Measurements from ENCODE around the gene ZNF678. TPM values are rescaled to one million over a fixed set of nuclear protein-coding genes. Genes with fewer than 3 reads are reported as not detected.
"Not testable (repeated sequence)": the region's sequence is repeated elsewhere in the genome, so short reads cannot be mapped to it uniquely, and the experiment has no call there.

The ZNF678 gene
- polyA plus RNA-seq, 4 donors, result 0.89 to 6.9 (median 2.2) TPM

GRCh38 chr1:227547310-227548118 lies 15.8 kb upstream of the ZNF678 start:
- no peak for DNase-seq
- no peak for FAIRE-seq
- 61 to 64% (median 63%) methylated on average over 7 to 8 of the region's 8 CpGs for WGBS, 3 donors

GRCh38 chr1:227548119-227548397 lies 15.3 kb upstream of the ZNF678 start:
- peaks cover 0 to 4% of the 10 kb centered on the region in 2 donors for H3K9me3 ChIP-seq (ENCODE audit: control insufficient read depth in 2 of 2, insufficient read depth in 1 of 2, low read depth in 1 of 2, low read length in 1 of 2)
- peaks cover 0 to 2% (median 0%) of the 10 kb centered on the region in 3 donors for H3K4me1 ChIP-seq (ENCODE audit: control insufficient read depth in 3 of 3, insufficient read depth in 2 of 3, low read depth in 1 of 3, low read length in 2 of 3)
- no peak for FAIRE-seq
- H3K27me3 ChIP-seq (ENCODE audit: control insufficient read depth in 3 of 3, insufficient read depth in 3 of 3, low read length in 3 of 3), result no peaks in the 10 kb centered on the region
- DNase-seq, result no peak
- no peak overlapping the region for H3K27ac ChIP-seq (ENCODE audit: low read depth in 1 of 3, low read length in 2 of 3)
- no peaks in the 10 kb centered on the region for H3K36me3 ChIP-seq (ENCODE audit: control insufficient read depth in 3 of 3, insufficient read depth in 2 of 3, low read depth in 1 of 3, low read length in 3 of 3)
- H3K4me3 ChIP-seq (ENCODE audit: low read depth in 1 of 3, low read length in 3 of 3), result no peak overlapping the region

More at GRCh38 chr1:227547310-227548118, 15.8 kb upstream of the ZNF678 start:
- H3K4me1 ChIP-seq (ENCODE audit: control insufficient read depth in 3 of 3, insufficient read depth in 2 of 3, low read depth in 1 of 3, low read length in 2 of 3), result peaks cover 0 to 6% (median 0%) of the 10 kb centered on the region in 3 donors
- no peaks in the 10 kb centered on the region for H3K27me3 ChIP-seq (ENCODE audit: control insufficient read depth in 3 of 3, insufficient read depth in 3 of 3, low read length in 3 of 3)
- no peak overlapping the region for H3K4me3 ChIP-seq (ENCODE audit: low read depth in 1 of 3, low read length in 3 of 3)
- H3K27ac ChIP-seq (ENCODE audit: low read depth in 1 of 3, low read length in 2 of 3), result no peak overlapping the region
- peaks cover 0 to 4% of the 10 kb centered on the region in 2 donors for H3K9me3 ChIP-seq (ENCODE audit: control insufficient read depth in 2 of 2, insufficient read depth in 1 of 2, low read depth in 1 of 2, low read length in 1 of 2)
- H3K36me3 ChIP-seq (ENCODE audit: control insufficient read depth in 3 of 3, insufficient read depth in 2 of 3, low read depth in 1 of 3, low read length in 3 of 3), result no peaks in the 10 kb centered on the region

GRCh38 chr1:227548448-227548847 lies 14.9 kb upstream of the ZNF678 start:
- no peaks in the 10 kb centered on the region for H3K36me3 ChIP-seq (ENCODE audit: control insufficient read depth in 3 of 3, insufficient read depth in 2 of 3, low read depth in 1 of 3, low read length in 3 of 3)
- H3K9me3 ChIP-seq (ENCODE audit: control insufficient read depth in 2 of 2, insufficient read depth in 1 of 2, low read depth in 1 of 2, low read length in 1 of 2), result peaks cover 0 to 4% of the 10 kb centered on the region in 2 donors
- no peak overlapping the region for H3K27ac ChIP-seq (ENCODE audit: low read depth in 1 of 3, low read length in 2 of 3)
- WGBS, 3 donors, result 42 to 61% (median 51%) methylated on average over 3 of the region's 3 CpGs
- H3K4me1 ChIP-seq (ENCODE audit: control insufficient read depth in 3 of 3, insufficient read depth in 2 of 3, low read depth in 1 of 3, low read length in 2 of 3), result no peaks in the 10 kb centered on the region
- no peak for DNase-seq
- no peak overlapping the region for H3K4me3 ChIP-seq (ENCODE audit: low read depth in 1 of 3, low read length in 3 of 3)
- no peak for FAIRE-seq
- H3K27me3 ChIP-seq (ENCODE audit: control insufficient read depth in 3 of 3, insufficient read depth in 3 of 3, low read length in 3 of 3), result no peaks in the 10 kb centered on the region

- WGBS, 3 donors, result 81 to 92% (median 92%) methylated on average over 2 of the region's 2 CpGs
- H3K27ac ChIP-seq (ENCODE audit: low read depth in 1 of 3, low read length in 2 of 3), result no peak overlapping the region
- no peaks in the 10 kb centered on the region for H3K27me3 ChIP-seq (ENCODE audit: control insufficient read depth in 3 of 3, insufficient read depth in 3 of 3, low read length in 3 of 3)
- H3K9me3 ChIP-seq (ENCODE audit: control insufficient read depth in 2 of 2, insufficient read depth in 1 of 2, low read depth in 1 of 2, low read length in 1 of 2), result peaks cover 0 to 4% of the 10 kb centered on the region in 2 donors
- no peak overlapping the region for H3K4me3 ChIP-seq (ENCODE audit: low read depth in 1 of 3, low read length in 3 of 3)
- H3K36me3 ChIP-seq (ENCODE audit: control insufficient read depth in 3 of 3, insufficient read depth in 2 of 3, low read depth in 1 of 3, low read length in 3 of 3), result no peaks in the 10 kb centered on the region
- FAIRE-seq (no peak), DNase-seq (no peak)
- no peaks in the 10 kb centered on the region for H3K4me1 ChIP-seq (ENCODE audit: control insufficient read depth in 3 of 3, insufficient read depth in 2 of 3, low read depth in 1 of 3, low read length in 2 of 3)
These were observed 13.5 kb upstream of the ZNF678 start for GRCh38 chr1:227549892-227550291.

GRCh38 chr1:227551881-227552280 lies 11.5 kb upstream of the ZNF678 start:
- H3K4me1 ChIP-seq (ENCODE audit: control insufficient read depth in 3 of 3, insufficient read depth in 2 of 3, low read depth in 1 of 3, low read length in 2 of 3); H3K27ac ChIP-seq (ENCODE audit: low read depth in 1 of 3, low read length in 2 of 3); H3K36me3 ChIP-seq (ENCODE audit: control insufficient read depth in 3 of 3, insufficient read depth in 2 of 3, low read depth in 1 of 3, low read length in 3 of 3); H3K4me3 ChIP-seq (ENCODE audit: low read depth in 1 of 3, low read length in 3 of 3); H3K27me3 ChIP-seq (ENCODE audit: control insufficient read depth in 3 of 3, insufficient read depth in 3 of 3, low read length in 3 of 3); DNase-seq; FAIRE-seq; H3K9me3 ChIP-seq (ENCODE audit: control insufficient read depth in 2 of 2, insufficient read depth in 1 of 2, low read depth in 1 of 2, low read length in 1 of 2): not testable (repeated sequence)
- WGBS, 3 donors, result 90 to 95% (median 94%) methylated on average over 1 of the region's 1 CpG

- no peak overlapping the region for H3K27ac ChIP-seq (ENCODE audit: low read depth in 1 of 3, low read length in 2 of 3)
- peaks cover 5 to 33% (median 14%) of the 10 kb centered on the region in 3 donors for H3K27me3 ChIP-seq (ENCODE audit: control insufficient read depth in 3 of 3, insufficient read depth in 3 of 3, low read length in 3 of 3)
- DNase-seq (no peak), FAIRE-seq (no peak)
- WGBS, 3 donors, result 87 to 91% (median 88%) methylated on average over 7 of the region's 7 CpGs
- no peaks in the 10 kb centered on the region for H3K36me3 ChIP-seq (ENCODE audit: control insufficient read depth in 3 of 3, insufficient read depth in 2 of 3, low read depth in 1 of 3, low read length in 3 of 3)
- peaks cover 0 to 11% of the 10 kb centered on the region in 2 donors for H3K9me3 ChIP-seq (ENCODE audit: control insufficient read depth in 2 of 2, insufficient read depth in 1 of 2, low read depth in 1 of 2, low read length in 1 of 2)
- peaks cover 0 to 3% (median 0%) of the 10 kb centered on the region in 3 donors for H3K4me1 ChIP-seq (ENCODE audit: control insufficient read depth in 3 of 3, insufficient read depth in 2 of 3, low read depth in 1 of 3, low read length in 2 of 3)
- no peak overlapping the region for H3K4me3 ChIP-seq (ENCODE audit: low read depth in 1 of 3, low read length in 3 of 3)
These were observed 7.1 kb upstream of the ZNF678 start for GRCh38 chr1:227556288-227556687.

- peaks cover 5 to 45% (median 14%) of the 10 kb centered on the region in 3 donors for H3K27me3 ChIP-seq (ENCODE audit: control insufficient read depth in 3 of 3, insufficient read depth in 3 of 3, low read length in 3 of 3)
- DNase-seq (no peak), FAIRE-seq (no peak)
- H3K4me1 ChIP-seq (ENCODE audit: control insufficient read depth in 3 of 3, insufficient read depth in 2 of 3, low read depth in 1 of 3, low read length in 2 of 3), result peaks cover 0 to 3% (median 0%) of the 10 kb centered on the region in 3 donors
- H3K27ac ChIP-seq (ENCODE audit: low read depth in 1 of 3, low read length in 2 of 3), result no peak overlapping the region
- 56 to 77% (median 71%) methylated on average over 29 of the region's 29 CpGs for WGBS, 3 donors
- H3K36me3 ChIP-seq (ENCODE audit: control insufficient read depth in 3 of 3, insufficient read depth in 2 of 3, low read depth in 1 of 3, low read length in 3 of 3), result no peaks in the 10 kb centered on the region
- no peak overlapping the region for H3K4me3 ChIP-seq (ENCODE audit: low read depth in 1 of 3, low read length in 3 of 3)
- peaks cover 2 to 11% of the 10 kb centered on the region in 2 donors for H3K9me3 ChIP-seq (ENCODE audit: control insufficient read depth in 2 of 2, insufficient read depth in 1 of 2, low read depth in 1 of 2, low read length in 1 of 2)
These were observed 5.2 kb upstream of the ZNF678 start for GRCh38 chr1:227557962-227558725.

- 56 to 71% (median 69%) methylated on average over 20 of the region's 20 CpGs for WGBS, 3 donors
- H3K27ac ChIP-seq (ENCODE audit: low read depth in 1 of 3, low read length in 2 of 3), result no peak overlapping the region
- H3K36me3 ChIP-seq (ENCODE audit: control insufficient read depth in 3 of 3, insufficient read depth in 2 of 3, low read depth in 1 of 3, low read length in 3 of 3), result no peaks in the 10 kb centered on the region
- H3K9me3 ChIP-seq (ENCODE audit: control insufficient read depth in 2 of 2, insufficient read depth in 1 of 2, low read depth in 1 of 2, low read length in 1 of 2), result peaks cover 2 to 11% of the 10 kb centered on the region in 2 donors
- FAIRE-seq (no peak), DNase-seq (no peak)
- H3K4me3 ChIP-seq (ENCODE audit: low read depth in 1 of 3, low read length in 3 of 3), result no peak overlapping the region
- H3K4me1 ChIP-seq (ENCODE audit: control insufficient read depth in 3 of 3, insufficient read depth in 2 of 3, low read depth in 1 of 3, low read length in 2 of 3), result peaks cover 0 to 3% (median 0%) of the 10 kb centered on the region in 3 donors
- peaks cover 5 to 45% (median 14%) of the 10 kb centered on the region in 3 donors for H3K27me3 ChIP-seq (ENCODE audit: control insufficient read depth in 3 of 3, insufficient read depth in 3 of 3, low read length in 3 of 3)
These were observed 4.6 kb upstream of the ZNF678 start for GRCh38 chr1:227558732-227559262.

Measured in small intestine (tissue), 7 donors.